CD4-positive, alpha-beta T cell treated with Interleukin-4 for 1 hour (primary cell): Measurements from ENCODE around the gene NRAP.

Experiments used
- DNase-seq, 2 donors: peaks; one replicate each; pipeline ENCODE4 v3.0.0-alpha.2; 2020 to 2022

The NRAP gene

DNA sequence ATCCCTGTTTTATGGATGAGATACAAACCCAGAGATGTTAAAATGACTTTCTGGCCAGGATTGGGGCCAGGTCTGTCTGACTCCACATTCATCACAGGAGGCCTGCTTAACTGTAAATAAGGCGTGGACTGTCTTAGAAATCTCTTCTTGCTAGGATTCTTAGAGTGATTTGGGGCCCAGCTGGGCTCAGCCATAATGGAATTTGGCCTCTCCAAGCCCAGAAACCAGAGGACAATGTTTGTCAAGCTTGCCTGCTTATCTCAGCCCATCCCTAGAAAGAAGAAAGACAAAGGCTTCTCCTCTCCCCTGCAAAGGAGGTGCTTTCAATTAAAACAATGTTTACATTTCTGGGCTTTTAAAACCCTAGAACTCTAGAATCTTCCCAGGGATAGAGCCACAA, 108.1 kb downstream of the NRAP start:
- DNase-seq, result no peak

DNA sequence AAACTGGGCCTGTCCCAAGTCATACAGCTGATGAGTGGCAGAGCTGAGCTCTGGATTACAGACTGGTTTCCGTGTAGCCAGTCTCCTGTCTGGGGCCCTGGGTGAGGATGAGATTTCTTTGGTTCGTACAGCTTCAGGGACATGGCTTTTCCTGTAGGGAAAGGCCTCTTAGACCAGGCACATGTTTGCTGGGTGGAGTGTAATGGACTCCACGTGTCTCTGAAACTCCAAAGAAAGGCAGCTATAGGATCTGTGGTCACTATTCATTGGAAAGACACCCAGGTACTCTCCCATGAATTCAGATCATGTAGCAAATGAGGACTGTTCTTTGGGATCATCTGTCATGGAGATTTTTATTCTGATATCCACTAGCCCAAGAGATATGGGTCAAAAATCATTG, 108.6 kb downstream of the NRAP start:
- DNase-seq, result no peak

DNA sequence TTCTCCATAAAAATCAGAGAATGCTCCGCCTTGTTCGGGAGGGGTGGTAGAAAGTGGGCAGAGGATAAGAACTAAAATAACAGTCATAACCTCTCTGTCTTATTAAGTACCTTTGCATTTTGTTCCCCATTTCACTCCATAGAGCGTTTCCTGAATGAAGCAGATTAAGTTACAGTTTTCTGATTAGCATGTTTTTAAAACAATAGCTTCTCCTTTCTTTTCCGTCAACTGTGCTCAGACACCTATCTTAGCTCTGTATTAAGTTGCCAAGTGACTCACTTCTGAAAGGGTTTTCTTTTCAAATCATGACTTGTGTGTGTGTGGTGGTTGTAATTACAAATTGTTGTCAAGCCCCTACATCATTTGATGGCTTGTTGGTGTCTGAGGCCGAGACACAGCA, 109.6 kb downstream of the NRAP start:
- no peak for DNase-seq

DNA sequence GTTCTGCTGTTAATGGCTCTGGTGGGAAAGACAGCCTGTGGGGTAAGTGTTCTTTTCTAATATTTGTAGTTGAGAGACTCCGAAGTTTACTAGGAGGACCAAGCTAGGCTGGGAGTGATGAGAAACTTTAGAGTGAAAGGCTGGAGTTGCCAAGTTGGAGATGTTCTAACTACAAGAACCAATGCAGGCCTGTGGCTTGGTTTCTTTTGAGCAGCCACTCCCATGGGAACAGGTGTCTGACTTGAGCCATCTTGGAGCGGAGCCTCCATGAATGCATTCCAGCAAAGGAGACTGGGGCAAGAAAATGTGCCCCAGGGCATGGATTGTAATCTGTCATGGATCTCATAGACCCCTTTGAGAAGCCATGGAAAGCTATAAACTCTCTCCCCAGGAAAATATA, 110.7 kb downstream of the NRAP start:
- no peak for DNase-seq

DNA sequence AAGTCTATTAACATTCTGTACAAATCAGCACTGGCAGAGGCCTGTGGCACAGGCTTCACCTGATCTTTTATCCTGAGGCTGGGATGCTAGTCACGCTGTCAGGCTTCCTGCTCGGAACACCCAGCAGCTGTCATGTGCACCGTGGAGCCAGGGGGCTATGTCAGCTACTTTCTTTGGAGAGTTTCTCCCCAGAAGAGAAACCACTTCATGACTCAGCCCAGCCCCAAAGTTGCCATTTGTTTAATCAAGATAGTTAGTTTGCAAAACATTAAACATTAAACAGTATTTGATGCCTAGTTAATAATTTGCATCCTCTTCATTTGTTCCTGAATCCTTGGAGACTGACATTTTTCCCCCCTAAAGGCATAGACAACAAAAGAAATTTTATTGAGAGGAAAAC, 111.1 kb downstream of the NRAP start, which contains the start of gene HABP2:
TSS of gene HABP2 (plus strand) at position 353 of the 400 bp plus-strand sequence. CDS start 69 bp downstream, outside the sequence.
- DNase-seq, result no peak

DNA sequence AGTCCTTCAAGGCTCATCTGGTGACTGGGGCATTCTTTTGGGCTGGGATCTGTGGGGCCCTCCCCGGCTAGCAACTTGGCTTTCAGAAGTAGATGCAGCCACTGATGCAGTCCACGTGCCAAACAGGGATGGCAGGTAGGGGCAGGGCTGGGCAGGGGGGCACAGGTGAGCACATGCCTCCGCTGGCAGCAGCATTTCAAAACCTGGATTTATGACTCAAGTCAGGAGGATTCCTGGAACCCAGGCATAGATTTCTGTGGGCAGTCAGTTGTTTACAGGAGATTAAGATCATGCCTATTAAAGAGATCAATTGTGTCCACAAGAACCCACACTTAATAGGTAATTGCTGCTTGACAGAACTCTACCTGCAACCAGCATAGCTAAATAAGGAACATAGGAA, 111.8 kb downstream of the NRAP start:
- DNase-seq, result no peak

DNA sequence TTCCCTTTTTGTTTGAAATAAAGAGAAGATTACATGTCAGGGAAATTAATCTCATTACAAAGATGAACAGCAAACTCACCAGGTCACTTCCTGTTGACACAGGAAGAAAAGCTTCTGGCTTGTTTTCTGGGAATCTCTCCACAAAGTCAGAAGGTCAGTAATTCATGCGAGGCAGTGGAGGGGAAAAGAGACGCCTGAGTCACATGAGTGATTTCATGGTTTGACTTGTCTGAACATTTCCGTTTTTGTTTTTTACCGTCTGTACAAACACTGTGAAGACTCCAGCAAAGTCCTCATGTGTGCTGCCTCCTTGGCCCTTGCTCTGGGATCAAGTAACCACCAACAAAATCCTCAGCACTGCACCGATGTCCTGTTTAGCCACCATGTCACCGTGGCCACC, 113.5 kb downstream of the NRAP start:
- DNase-seq, result no peak

DNA sequence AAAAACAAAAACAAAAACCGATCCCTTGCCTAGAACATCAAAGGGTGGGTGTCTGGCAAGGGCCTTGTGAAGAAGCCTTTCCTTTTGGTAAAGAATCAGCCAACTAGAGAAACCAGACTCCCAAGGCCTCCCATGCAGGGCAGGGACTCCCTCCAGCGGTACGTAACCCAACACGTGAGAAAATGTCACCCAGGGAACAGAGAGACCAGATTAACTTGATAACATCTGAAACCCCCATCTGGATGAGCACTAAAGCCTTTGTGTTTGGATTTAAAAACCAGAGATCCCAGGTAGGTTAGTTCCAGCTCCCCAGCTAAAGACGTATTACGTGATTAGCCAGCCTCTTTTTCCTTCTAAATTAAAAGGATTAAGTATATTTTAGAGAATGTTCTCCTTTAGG, 114.0 kb downstream of the NRAP start:
- no peak for DNase-seq

DNA sequence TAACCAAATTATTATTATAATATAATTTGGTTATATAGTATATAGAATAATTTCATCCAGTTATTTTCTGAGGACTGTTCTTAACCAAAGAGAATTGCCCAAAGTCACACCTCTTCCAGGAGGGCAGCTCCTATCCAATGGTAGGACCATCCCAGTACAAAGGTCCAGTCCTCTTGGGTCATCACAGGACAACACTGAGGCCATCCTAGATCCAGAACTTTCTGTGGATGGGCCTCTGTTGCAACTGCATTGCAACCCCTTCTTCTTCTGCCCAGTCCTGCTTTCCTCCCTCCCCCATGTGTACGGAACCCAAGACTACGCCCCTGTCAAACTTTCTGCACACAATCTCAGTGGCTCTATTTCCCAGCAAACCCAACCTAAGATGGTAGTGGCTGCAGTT, 116.4 kb downstream of the NRAP start:
- no peak for DNase-seq

DNA sequence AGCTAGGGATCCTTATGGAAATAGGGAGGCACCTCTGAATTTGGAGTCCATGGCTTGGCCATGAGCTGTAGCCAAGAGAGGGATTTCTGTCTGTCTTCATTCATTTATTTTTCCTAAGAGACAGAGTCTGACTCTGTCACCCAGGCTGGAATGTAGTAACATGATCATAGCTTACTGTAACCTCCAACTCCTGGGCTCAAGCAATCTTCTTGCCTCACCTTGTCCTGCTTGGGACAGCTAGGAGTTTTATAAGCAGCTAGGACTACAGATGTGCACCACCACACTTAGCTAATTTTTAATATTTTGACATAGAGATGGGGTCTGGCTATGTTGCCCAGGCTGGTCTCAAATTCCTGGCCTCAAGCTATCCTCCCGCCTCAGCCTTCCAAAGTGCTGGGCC, 119.4 kb downstream of the NRAP start:
- no peak for DNase-seq

DNA sequence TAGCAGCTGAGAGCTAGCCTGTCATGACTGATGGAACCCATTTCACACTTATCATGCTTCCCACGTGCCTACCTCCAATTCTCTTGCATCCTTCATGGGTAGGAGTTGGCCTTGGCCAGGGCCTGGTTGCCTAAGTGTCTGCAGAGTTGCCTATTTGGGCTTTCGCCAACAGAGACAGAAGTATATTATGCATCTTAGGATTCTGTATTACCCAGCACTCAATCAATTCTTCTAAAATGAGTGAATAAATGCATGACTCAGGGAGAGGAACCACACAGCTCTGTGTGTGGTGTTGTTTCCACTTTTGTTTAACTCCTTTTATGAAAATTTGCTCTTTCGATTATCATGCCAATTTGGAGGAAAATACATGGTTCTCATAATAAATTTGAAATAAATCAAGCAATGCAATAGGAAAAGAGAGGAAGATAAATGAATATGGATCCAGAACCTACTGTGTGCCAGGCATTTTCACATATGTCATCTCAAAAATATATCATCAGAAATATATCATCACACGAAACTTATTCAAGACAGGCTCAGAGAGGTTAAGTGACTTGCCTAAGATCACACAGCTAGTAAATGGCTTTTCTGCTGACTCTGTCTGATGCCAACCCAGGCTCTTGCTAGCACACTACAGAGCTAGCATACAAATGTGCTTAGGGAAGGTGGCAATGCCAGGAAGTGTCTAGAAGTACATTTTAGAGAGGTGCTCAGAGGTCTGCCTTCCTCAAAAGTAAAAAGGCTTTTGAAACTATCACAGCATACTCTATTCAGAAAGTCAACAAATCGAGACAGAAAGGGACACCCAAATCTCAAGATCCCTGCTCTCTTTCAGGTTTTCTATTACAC, 120.5 kb downstream of the NRAP start:
- DNase-seq, result no peak

DNA sequence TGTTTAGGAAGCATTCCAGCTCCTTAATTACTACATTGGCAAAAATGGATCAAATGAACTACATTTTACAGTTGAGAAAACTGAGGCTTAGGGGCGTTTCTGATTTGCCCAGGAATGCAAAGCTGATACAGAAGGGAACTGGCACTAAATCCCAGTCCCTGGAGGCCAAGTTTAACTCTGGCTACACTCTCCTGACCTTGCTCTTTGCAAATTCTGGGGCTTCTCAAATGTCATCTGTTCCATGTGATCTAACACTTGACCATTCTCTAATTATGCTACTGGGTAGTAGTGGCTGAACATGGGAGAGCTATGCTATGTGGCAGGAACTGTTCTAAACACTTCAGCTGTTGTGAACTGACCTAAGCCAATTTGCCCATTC, 122.3 kb downstream of the NRAP start:
- no peak for DNase-seq

DNA sequence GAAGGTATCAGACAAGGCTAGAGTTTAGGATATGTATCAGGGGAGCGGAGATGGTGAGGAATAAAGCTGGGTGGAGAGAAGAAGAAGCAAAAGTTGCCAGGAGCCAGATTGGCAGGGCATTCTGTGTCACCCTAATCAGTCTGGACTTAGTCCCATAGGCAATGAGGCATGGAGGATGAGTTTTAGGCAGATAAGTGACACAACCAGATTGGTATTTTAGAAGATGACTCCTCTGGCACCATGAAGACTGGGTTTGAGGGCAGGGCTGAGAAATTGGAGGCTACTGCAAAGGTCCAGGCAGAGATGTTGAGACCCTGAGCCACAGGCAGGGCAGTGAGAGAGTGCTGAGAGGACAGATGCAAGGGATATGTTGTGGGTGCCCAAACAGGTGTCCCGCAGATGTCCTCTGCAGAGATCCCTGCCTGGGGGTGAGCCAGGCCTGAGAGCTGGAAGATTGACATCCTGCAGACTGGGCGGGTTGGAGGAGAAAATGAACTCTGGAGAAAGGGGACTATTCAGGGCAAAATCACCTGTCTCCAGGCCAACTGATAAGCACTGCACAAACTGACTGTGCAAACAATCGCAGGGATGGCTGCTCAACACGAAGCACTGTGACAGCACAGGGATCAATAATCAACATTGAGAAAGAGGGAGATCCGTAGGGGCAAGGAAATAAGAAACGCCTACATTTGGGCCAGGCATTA, 122.8 kb downstream of the NRAP start:
- no peak for DNase-seq

DNA sequence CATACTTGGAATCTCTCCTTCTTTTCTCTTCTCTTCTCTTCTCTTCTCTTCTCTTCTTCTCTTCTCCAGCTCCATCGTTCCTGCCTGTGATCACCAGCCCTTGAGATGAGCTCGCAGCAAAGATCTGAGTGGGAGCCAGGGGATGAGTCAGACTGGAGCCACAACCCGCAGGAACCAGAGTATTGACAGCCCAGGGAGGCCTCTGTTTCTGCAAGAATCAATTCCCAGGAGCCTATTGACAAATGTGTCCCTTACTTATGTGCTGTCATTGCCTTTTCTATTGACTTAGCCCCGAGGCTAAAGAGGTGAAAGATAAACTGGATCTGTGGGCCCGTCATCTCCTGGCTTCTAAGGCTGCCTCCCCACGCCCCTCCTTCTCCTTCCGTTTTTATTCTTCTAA, 124.1 kb downstream of the NRAP start:
- DNase-seq, result no peak
